ENCODE data around the gene TRIP4.
"Not testable (repeated sequence)": the region's sequence is repeated elsewhere in the genome, so short reads cannot be mapped to it uniquely, and the experiment has no call there.

The TRIP4 gene

GRCh38 chr15:64381000-64381751 lies 6.5 kb upstream of the TRIP4 start, which contains the start of gene PCLAF:
Gene PCLAF (minus strand): TSS chr15:64381441. CDS start chr15:64381371, 70 bp downstream.
- DNase-seq (ENCODE audit: low read depth in 2 of 2) = peak; percentile 83 to 84

GRCh38 chr15:64383760-64384159 lies 3.9 kb upstream of the TRIP4 start:
- DNase-seq (ENCODE audit: low read depth in 2 of 2) = no peak

GRCh38 chr15:64386291-64386690 lies 1.3 kb upstream of the TRIP4 start:
- DNase-seq (ENCODE audit: low read depth in 2 of 2) = no peak

- no peak for DNase-seq (ENCODE audit: low read depth in 2 of 2)
Observed at GRCh38 chr15:64389036-64389435, 1.4 kb downstream of the TRIP4 start.

- not testable (repeated sequence) for DNase-seq (ENCODE audit: low read depth in 2 of 2)
Observed at GRCh38 chr15:64392471-64392870, 4.8 kb downstream of the TRIP4 start.

- DNase-seq (ENCODE audit: low read depth in 2 of 2) = no peak
Observed at GRCh38 chr15:64396789-64397188, 9.2 kb downstream of the TRIP4 start.

- no peak for DNase-seq (ENCODE audit: low read depth in 2 of 2)
Observed at GRCh38 chr15:64398575-64398974, 10.9 kb downstream of the TRIP4 start.

GRCh38 chr15:64400583-64400982 lies 12.9 kb downstream of the TRIP4 start:
- no peak for DNase-seq (ENCODE audit: low read depth in 2 of 2)

GRCh38 chr15:64412216-64412615 lies 24.6 kb downstream of the TRIP4 start:
- DNase-seq (ENCODE audit: low read depth in 2 of 2) = no peak

GRCh38 chr15:64422697-64423096 lies 35.1 kb downstream of the TRIP4 start:
- DNase-seq (ENCODE audit: low read depth in 2 of 2) = no peak

- DNase-seq (ENCODE audit: low read depth in 2 of 2) = no peak
Observed at GRCh38 chr15:64423970-64424369, 36.3 kb downstream of the TRIP4 start.

GRCh38 chr15:64425221-64425620 lies 37.6 kb downstream of the TRIP4 start:
- DNase-seq (ENCODE audit: low read depth in 2 of 2) = no peak

- peak; percentile 17 to 20 for DNase-seq (ENCODE audit: low read depth in 2 of 2)
Observed at GRCh38 chr15:64426845-64427465, 39.3 kb downstream of the TRIP4 start.

- no peak for DNase-seq (ENCODE audit: low read depth in 2 of 2)
Observed at GRCh38 chr15:64429448-64429847, 41.8 kb downstream of the TRIP4 start.

- DNase-seq (ENCODE audit: low read depth in 2 of 2) = peak; percentile 89 to 90
Observed at GRCh38 chr15:64430000-64430735, 42.5 kb downstream of the TRIP4 start.

GRCh38 chr15:64437982-64438381 lies 50.3 kb downstream of the TRIP4 start:
- no peak for DNase-seq (ENCODE audit: low read depth in 2 of 2)

- no peak for DNase-seq (ENCODE audit: low read depth in 2 of 2)
Observed at GRCh38 chr15:64438653-64439447, 51.2 kb downstream of the TRIP4 start.

- DNase-seq (ENCODE audit: low read depth in 2 of 2) = no peak
Observed at GRCh38 chr15:64441852-64442251, 54.2 kb downstream of the TRIP4 start.

GRCh38 chr15:64443016-64443415 lies 55.4 kb downstream of the TRIP4 start:
- no peak for DNase-seq (ENCODE audit: low read depth in 2 of 2)

GRCh38 chr15:64443747-64444621 lies 56.3 kb downstream of the TRIP4 start:
- peak; percentile 68 to 72 for DNase-seq (ENCODE audit: low read depth in 2 of 2)

- DNase-seq (ENCODE audit: low read depth in 2 of 2) = no peak
Observed at GRCh38 chr15:64444836-64445235, 57.2 kb downstream of the TRIP4 start.
